GM23338 (cell line): Measurements from ENCODE around the gene ALDH3B1.

Source experiments
- EZH2 ChIP-seq: fragments of 200-600 bp; sonication (generic); IDR thresholded peaks from one replicate; pipeline ENCODE4 v1.8.0; 2017; ENCODE audit warnings: antibody characterized with exemption, mild to moderate bottlenecking, low read depth; ENCODE audit not compliant: unreplicated experiment
- TF ChIP-seq, protein P1 (sequence below), 2 experiments: fragments of 200-600 bp in 1 of 2; sonication (generic) in 1 of 2; conservative IDR thresholded peaks; 2 replicates each; pipeline versions ENCODE4 v1.5.1 to v1.6.1; 2016 to 2017; ENCODE audit warnings: antibody characterized with exemption in 2 of 2, low read depth in 2 of 2, mild to moderate bottlenecking in 2 of 2, moderate library complexity in 1 of 2

DNA sequence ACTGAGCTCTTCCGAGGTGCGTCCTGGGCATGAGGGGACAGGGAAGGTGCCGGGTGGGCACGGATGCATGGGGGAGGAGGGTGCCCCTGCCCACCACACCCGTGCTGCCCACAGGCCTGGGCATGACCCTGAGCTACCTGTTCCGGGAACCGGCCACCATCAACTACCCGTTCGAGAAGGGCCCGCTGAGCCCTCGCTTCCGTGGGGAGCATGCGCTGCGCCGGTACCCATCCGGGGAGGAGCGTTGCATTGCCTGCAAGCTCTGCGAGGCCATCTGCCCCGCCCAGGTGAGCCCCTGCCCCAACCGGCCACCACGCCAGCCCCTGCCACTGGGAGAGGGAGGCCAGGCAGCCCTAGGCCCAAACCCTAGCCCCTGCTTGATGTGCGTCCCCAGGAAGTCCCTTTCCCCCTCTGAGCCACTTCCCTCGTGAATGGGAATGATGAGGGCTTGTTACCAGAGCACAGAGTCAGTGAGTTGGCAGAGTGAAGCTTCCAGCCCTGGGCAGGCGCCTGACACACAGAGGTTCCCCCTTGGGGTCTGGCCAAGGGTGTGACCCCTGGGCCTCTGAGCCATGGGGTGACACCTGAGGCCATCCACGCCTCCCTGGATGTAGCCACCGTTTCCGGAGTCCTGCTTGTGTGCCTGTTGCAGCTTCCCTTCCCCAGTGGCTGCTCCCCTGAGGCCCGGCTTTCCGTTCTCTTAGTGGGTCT, 23.0 kb downstream of the ALDH3B1 start:
- TF ChIP-seq, protein P1, sequence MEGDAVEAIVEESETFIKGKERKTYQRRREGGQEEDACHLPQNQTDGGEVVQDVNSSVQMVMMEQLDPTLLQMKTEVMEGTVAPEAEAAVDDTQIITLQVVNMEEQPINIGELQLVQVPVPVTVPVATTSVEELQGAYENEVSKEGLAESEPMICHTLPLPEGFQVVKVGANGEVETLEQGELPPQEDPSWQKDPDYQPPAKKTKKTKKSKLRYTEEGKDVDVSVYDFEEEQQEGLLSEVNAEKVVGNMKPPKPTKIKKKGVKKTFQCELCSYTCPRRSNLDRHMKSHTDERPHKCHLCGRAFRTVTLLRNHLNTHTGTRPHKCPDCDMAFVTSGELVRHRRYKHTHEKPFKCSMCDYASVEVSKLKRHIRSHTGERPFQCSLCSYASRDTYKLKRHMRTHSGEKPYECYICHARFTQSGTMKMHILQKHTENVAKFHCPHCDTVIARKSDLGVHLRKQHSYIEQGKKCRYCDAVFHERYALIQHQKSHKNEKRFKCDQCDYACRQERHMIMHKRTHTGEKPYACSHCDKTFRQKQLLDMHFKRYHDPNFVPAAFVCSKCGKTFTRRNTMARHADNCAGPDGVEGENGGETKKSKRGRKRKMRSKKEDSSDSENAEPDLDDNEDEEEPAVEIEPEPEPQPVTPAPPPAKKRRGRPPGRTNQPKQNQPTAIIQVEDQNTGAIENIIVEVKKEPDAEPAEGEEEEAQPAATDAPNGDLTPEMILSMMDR (conservative IDR thresholded peaks at IDR 0.05; ENCODE audit: low read depth in 2 of 2) = no peak
- TF ChIP-seq EZH2 = no peak
